ENCODE data around the gene TMED9.

The TMED9 gene

DNA sequence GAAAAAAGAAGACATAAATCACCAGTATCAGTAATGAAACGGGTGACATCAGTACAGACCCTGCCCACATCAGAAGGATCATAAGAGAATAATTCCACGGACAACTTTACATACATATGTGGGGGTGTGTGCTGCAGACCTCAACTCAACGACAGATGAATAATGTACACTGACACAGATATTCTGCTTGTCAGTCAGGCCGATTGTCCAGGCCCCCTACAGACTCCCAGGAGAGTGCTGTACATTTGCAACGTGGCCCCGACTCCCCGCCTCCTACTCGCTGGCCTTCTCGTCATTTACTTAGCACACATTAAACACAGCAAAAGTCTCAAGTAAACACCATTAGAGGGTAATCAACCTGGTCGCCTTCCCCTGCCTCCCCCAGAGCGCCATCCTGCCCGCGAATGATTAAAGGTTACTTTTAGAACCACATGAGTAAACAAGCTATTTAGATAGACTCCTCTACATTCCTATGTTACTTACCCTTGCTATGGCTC is 3.5 kb upstream of the TMED9 start:
- no peak for DNase-seq

DNA sequence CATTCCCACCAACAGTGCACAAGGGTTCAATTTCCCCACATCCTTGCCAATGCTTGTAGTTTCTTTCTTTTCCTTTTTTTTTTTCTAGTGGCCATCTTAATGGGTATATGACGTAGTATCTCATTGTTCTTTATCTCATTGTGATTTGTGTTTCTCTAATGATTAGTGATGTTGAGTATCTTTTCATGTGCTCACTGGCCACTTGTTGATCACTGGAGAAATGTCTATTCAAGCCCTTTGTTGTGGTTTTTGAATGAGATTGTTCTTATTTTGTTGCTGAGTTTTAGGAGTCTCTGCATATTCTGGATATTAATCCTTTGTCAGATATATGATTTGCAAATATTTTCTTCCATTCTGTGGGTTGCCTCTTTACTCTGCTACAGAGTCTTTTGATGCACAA is 1.6 kb upstream of the TMED9 start:
- DNase-seq = no peak

DNA sequence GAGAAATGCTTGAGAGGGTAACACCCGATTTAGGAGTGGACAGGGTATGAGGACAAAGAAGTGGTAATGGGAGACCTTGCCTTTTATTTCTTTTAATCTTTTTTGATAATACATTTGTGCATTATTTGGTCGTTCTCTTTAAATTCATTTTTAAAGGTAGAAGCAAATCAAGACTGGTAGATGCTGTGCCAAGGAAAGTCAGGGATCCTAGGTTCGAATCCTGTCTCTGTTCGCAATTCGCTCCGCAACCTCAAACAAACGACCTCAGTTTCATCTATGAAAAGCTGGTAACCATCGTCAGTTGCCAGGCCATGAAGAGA is 353 bp upstream of the TMED9 start:
- no peak for DNase-seq

- DNase-seq = no peak
Observed at GRCh38 chr5:177592905-177593304, 902 bp downstream of the TMED9 start.

- DNase-seq = no peak
Observed at GRCh38 chr5:177593511-177593910, 1.5 kb downstream of the TMED9 start.

DNA sequence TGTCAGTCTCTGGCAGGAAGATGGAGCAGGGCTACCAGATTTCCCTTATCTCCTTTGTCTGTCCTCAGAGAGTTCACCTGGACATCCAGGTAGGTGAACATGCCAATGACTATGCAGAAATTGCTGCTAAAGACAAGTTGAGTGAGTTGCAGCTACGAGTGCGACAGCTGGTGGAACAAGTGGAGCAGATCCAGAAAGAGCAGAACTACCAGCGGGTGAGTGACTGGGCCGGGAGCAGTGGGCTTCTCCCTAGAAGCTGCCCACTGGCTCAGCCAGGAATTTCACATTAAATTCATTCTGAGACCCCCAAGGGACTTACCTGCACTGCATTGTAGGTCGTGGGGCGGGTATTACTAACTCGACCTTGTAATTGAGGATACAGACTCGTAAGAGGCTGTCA is 2.1 kb downstream of the TMED9 start:
- no peak for DNase-seq

DNA sequence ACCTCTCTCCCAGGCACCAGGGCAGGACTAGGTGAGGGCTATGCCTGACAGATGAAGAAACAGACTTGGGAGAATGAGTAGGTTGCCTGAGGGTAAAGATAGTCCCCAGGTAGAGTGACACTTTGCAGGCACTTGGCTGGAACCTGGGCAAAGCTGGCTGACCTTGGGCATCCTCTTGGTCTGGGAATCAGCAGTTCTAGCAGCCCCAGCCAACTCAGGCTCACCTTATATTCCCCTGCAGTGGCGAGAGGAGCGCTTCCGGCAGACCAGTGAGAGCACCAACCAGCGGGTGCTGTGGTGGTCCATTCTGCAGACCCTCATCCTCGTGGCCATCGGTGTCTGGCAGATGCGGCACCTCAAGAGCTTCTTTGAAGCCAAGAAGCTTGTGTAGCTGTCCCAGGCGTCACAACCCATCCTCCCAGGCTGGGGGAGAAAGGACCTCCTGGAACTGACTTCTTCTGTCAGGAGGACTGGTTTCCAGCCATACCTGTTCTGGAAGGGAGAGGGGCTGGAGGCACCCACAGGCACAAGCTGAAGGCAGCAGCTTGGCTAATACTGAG is 3.1 kb downstream of the TMED9 start:
- no peak for DNase-seq

DNA sequence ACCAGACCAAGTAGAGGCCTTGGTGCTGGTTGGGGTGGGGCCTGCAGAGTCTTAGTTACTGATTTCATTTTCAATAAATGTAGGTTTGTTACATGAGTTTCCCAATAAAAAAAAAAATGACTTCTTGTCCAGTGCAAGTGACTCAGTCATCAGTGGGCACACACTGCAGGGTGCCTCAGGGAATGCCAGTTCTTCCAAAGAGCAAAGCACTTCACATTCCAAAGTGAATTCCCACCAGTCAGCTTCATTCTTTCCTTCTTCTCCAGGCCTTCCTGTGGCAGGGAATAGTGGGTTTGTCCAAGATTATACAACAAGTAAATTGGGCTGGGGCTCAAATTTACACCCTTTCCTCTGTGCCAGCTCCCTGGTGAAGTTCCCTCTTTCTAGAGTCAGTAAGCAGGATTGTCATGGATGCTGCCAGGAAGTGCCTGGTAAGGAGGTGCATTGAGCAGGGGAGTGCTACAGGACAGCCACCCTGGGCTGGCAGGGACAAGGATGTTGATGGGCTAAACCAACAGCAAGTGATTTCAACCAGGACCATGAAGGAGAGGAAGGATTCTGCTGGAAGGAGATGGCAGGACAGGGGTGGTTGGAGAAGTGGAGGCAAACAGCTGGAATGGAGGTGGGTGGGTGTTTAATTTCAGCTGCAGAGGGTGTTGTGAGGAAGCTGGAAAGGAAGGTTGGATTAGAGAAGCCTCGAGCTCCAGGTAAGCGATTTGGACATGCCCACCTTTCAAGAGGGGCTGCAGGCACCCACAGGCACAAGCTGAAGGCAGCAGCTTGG is 4.2 kb downstream of the TMED9 start:
- no peak for DNase-seq

DNA sequence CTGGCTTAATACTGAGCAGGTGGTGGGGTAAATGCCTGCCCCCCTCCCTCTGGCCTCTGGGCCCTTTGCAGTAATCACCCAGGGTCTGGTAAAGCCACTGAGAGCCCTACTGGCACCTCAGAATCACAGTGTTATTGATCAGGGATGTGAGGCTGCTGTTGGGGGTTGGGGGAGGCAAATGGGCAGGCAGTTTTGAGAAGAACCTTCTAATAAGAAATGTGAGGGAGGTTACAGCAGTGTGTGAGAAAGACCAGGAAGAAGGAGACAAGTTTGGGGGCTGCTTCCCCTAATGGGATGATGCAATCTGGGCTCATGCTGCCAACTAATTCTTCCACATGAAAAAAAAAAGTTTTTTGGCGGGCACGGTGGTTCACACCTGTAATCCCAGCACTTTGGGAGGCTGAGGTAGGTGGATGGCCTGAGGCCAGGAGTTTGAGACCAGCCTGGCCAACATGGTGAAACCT is 4.8 kb downstream of the TMED9 start:
- no peak for DNase-seq

DNA sequence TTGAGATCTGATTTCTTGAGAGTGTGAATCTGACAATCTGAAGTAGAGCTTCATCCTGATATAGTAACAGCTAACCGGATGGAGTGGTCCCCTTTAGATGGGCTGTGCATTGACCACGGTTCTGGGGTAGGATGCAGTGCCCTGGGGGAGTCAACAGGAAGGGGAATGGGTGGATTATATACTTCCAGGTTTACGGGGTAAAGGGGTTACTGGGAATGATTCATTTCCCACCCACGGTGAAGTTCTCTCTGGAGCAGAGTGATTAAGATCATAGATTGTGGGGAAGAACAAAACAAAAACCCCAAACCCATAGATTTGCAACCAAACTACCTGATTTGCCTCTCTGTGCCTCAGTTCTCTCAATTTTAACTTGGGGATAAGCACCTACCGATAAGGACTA is 6.5 kb downstream of the TMED9 start:
- DNase-seq = no peak

DNA sequence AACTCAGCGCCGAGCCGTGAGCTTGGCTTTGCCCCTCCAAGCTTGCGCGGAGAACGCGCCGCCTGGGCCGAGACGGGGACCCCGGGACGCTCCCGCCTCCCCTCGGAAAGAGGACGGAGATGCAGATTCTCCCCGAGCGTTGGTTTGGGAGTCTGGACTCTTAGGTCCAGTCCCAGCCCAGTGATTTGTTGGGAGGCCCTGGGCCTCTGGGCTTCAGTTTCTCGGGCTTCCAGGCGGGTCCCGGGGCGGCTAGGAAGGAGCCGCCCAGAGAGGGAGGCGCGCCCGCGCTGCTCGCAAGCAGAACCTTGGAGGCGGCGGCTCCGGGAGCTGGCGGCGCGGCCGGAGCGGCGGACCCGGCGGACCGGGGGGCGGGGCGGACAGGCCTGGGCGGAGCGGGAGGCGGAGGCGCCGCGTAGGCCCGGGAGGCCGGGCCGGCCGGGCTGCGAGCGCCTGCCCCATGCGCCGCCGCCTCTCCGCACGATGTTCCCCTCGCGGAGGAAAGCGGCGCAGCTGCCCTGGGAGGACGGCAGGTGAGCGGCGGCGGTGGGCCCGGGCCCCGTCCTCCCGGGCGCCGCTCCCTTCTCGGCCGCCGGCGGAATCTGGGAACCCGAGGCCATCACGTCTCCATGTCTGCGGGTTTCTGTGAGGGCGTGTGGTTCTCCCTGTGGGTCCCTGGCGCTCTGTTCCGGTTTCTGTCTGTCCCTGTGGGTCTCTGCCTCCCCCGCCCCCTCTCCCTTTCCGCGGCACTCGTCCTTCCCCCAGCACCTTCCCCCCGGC is 7.9 kb downstream of the TMED9 start, which contains the start of gene B4GALT7:
TSS of gene B4GALT7 (plus strand) at position 402 of the 777 bp plus-strand sequence. CDS start at position 481, 79 bp downstream.
- peak; percentile 9 for DNase-seq

DNA sequence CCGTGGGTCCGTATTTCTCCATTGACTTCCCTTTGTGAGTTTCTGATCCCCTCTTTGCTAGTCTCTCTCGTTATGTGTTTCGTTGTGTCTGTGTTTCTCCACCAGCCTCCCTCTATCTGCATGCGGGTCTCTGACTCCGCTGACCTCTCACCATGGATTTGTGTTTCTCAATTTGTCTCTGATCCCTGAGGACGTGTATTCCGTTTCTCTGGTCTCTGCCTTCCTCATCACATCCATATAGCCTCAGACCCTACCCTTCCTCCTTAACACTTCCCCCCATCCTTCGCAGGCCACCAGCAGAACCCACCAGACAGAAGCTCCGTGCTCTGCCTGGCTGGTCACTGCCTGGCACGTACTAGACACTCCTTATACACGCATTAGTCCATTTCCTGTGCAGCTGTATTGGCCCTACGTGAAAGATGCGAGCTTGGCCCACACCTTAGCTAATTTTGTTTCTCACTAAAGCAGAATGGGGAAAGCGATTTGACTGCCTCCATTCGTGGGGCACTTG is 8.6 kb downstream of the TMED9 start:
- DNase-seq = no peak

DNA sequence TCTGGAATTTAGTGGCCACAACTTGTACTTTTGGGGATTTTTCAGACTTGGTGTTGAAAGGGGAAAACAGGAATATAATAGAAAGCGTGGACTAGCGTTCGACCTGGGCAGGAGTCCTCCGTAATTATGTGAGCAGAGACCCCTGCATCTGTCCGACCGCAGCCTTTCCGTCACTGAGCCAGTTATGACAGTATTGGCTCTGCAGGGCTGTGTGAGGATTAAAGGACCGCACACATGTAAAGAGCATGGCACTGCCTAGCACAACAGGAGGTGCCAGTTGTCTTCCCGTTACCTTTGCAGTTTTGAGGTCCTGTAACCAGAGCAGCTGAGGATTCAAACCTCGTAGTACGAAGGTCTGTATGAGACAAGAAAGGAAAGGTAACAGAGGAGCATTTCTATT is 9.1 kb downstream of the TMED9 start:
- no peak for DNase-seq

DNA sequence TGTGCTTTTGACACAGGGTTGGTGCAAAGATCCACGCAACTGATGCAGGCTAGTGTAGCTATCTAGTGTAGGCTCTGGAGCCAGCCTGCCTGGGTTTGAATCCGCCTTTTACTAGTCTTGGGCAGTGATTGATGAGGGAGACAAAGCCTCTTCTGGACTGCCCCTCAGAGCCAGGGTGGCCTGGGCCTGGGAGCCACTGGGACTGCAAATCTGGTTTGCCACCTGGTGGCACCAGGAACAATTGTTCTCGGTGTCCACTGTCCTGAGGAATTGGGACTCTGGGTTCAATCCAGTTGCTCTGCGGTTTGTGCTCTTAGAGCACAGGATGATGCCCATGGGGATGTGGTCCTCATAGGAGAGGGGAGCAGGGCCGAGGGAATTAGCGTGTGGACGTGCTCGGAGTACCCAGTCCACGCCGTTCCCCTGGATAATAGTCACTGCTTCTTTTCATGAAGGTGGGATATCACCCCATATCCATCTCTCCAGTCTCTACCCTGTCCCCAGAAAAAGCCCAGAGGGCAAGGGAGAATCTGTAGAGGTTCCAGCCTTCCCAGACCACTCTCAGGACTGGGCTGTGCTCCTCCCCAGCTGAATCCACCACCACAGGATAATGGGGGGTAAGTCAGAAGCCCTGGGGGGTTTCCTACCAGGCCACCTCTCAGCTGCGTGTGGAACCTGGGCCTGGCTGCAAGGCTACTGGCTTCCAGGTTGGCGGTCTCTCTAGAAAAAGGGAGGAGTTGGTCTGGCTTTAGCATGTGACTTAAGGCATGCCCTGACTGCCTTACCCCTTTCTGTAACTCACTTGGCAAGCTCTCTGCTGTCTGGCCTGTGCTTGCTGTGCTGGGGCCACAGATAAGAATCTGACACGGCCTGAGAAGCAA is 9.8 kb downstream of the TMED9 start:
- no peak for DNase-seq

- DNase-seq = no peak
Observed at GRCh38 chr5:177602458-177602830, 10.4 kb downstream of the TMED9 start.

DNA sequence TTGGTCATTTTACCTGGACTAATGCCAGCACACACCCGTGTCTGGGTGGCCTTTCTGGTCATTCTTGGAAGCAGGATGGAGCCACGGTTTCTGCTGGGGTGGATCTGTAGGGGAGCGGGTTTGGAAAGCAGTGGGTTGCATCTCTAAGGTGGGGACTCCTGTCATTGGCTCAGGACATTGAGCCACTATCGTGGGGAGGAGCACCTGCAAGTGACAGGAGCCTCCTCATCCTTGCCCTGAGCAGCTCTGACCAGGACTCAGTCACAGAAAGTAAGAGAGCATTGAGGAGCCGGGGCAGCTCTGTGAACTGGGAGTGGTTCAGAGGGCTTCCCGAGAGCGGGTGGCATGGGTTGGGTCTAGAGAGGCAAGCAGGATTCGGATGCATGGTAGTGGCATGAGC is 11.6 kb downstream of the TMED9 start:
- no peak for DNase-seq

- DNase-seq = no peak
Observed at GRCh38 chr5:177604116-177604521, 12.1 kb downstream of the TMED9 start.

GRCh38 chr5:177604656-177605055 is 12.7 kb downstream of the TMED9 start:
- DNase-seq = no peak

DNA sequence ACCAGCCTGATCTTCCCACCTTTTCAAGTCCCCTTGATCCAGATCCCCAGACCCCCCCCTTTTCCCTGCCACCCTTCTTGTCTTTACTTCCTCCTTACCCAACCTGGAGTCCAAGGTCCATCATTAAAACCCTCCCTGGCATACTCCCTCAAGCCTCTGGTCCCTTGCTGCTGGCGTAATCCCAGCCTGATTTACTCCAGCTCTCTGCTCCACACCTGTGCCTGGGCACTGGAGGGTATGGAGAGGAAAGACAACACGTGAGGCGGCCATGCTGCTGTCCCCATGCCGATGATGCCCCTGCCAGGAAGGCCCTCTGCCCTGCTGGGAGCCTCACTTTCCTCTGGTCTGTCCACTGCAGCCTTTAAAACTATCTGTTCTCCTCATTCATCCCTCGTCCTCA is 13.1 kb downstream of the TMED9 start:
- no peak for DNase-seq

DNA sequence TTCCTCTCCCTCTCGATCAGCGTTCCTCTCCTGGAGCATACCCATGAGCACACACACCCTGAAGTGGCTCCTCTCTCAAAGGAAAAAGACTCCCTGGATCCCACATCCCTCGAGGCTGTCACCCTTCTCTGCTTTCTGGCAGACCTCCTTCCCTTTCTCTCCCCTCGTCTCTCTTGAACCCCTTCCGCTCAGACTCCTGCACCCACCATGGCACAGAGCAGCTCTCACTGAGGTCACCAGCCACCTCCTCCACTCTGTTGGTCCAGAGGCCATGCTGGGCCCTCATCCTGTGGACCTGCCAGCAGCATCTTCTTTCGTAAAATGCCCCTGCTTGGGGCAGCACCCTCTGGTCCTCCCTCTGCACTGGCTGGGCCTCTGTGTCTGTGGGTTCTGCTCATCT is 13.7 kb downstream of the TMED9 start:
- DNase-seq = no peak

DNA sequence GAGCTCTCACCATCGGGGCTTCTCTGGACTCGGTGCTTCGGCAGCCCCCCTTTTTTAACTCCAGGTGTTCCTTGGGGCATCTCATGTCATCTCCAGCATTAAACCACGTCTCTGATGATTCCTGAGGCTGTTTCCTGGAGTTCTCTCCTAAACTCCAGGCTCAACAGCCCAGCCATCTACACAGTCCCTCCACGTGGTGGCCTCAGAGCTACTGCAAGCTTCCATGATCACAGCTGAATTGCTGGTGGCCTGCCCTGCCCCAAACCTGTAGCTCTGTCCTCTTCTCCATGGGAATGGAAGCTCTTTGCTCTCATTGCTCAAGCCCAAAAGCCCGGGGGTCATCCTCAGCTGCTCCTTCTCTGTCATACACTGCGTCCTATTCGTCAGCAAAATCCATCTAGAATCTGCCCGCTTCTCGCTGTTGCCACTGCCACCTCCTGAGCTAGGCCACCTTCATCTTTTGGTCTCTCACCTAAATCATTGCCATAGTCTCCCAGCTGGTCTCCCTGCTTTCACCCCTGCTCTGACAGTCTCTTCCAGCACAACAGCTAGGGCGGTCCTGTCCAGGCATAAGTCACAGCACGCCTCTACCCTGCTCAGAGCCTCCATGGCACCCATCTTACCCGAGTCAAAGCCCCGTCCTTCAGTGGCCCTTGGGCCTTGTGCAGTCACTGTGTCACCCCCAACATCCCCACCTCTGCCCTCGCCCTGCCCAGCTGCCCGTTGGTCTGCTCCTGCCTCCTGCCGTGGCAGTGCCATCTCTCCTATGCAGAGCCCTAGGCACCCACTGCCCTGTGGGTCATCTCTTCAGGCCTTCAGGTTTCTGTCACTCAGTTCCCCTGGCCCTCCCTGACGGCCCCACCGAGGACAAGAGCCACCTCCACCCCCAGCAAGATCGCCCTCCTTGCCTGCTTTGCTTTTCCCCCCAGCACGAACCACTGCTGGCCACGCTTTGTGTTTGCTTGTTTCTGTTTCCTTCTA is 14.4 kb downstream of the TMED9 start:
- no peak for DNase-seq

DNA sequence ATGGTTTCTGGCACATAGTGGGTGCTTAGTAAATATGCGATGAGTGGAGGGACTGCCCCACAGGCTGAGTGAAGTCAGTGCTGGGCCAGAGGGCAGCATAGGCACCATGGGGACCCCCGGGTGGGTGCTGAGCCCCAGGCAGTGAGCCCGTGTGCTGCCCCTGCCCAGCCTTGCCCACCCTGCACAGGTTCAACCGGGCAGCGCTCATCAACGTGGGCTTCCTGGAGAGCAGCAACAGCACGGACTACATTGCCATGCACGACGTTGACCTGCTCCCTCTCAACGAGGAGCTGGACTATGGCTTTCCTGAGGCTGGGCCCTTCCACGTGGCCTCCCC is 15.1 kb downstream of the TMED9 start:
- no peak for DNase-seq

Measured in DMS79 (cell line).